Measurements from ENCODE around the gene RDH13.
"Not testable (repeated sequence)": the region's sequence is repeated elsewhere in the genome, so short reads cannot be mapped to it uniquely, and the experiment has no call there.

Gene RDH13

DNA sequence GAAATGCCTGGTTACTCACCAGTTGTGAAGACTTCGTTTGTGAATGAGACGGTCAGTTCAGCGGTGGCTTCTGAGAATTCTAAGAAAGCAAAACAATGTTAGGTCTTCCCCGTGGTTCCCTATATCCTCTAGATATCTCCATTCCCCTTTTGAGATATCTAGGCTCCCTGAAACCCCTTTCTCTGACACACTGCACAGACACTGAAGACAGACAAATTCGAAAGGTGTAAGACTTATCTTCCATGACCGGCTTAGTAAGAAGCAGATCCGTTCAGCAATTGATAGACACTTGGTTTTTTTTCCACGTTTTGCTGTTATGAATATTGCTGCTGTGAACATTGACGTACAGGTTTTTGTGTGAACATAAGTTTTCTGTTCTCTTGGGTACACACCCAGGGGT lies 44.3 kb downstream of the RDH13 start:
- DNase-seq (ENCODE audit: low read depth, low spot score), result no peak

DNA sequence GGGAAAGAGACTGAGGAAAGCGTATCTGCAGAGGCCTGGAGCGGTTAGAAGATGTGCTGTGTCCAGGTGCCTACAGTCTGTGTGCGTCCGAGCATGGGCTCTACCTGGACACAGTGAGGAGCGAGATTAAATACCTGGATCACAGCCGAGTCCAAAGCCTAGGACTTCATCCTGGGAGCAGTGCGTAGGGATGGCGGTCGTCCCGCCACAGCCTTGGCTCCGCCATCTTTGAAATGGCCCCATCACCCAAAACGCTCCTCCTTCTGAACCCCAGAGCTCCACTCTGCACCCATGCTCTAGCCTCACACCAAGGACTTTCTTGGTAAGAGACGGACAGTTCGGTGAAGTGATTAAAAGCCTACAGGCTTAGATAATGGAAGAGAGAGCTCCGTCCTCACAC lies 44.7 kb downstream of the RDH13 start:
- no peak for DNase-seq (ENCODE audit: low read depth, low spot score)

DNA sequence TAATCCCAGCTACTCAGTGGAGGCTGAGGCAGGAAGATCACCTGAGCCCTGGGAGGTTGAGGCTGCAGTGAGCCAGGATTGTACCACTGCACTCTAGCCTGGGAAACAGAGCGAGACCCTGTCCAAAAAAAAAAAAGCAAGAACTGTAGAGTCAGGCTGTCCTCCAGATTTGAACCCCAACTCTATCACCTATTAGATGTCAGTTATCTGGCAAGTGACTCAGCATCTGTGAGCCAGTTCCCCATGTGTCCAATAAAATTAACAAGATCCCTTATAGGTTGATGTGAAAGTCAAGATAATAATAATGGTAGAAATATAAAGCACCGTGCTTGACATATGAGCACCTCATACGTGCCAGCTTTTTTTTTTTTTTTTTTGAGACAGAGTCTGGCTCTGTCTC lies 46.9 kb downstream of the RDH13 start:
- no peak for DNase-seq (ENCODE audit: low read depth, low spot score)

DNA sequence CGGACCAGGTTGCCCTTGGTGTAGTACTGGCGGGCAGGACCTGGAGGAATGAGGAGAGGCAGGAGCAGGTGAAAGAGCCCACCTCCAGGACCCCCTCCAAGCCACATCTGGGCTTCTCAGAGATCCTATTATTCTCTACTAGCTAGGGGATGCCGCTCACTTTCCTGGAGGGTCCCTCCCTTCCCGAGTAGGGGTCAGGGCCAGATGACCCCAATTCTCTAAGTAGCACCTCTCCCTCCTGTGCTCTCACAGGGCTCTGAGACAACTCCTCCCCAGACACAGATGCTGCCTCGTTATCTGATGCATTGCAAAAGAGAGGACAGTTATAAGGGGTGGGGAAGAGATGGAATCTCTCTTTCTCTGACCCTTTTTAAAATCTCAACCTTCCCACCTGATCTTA lies 47.8 kb downstream of the RDH13 start:
- DNase-seq (ENCODE audit: low read depth, low spot score), result no peak

DNA sequence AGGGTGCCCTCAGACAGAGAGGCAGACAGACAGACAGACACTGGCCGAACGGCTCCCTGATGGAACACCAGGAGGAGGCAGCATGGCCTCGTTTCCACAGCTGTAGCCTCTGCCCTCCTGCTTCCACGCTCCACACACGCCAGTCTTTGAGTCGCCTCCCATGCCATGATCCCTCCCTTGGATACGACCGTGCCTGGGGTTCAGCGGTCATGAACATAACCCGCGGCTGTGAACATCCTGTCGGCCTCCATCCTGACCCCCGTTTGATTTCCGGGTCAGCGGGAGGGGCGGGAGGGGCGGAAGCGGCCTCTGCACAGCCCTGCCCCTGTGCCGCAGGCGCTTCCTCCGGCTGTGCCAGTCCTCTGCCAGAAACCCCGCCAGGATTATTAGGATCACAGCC lies 48.2 kb downstream of the RDH13 start:
- no peak for DNase-seq (ENCODE audit: low read depth, low spot score)

DNA sequence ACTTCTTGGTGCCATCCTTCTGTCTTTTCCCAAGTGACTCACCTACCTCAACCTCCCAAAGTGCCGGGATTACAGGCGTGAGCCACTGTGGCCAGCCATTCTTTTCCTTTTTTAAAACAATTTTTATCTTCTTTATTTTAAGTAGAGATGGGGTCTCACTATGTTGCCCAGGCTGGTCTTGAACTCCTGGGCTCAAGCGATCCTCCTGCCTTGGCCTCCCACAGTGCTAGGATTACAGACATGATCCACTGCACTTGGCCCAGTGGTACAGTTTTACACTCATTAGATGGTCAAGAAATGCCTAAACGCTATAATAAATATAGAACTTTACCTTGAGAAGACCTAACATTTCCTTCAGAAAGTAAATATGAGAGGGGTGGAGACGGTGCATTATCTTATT lies 49.4 kb downstream of the RDH13 start:
- no peak for DNase-seq (ENCODE audit: low read depth, low spot score)

DNA sequence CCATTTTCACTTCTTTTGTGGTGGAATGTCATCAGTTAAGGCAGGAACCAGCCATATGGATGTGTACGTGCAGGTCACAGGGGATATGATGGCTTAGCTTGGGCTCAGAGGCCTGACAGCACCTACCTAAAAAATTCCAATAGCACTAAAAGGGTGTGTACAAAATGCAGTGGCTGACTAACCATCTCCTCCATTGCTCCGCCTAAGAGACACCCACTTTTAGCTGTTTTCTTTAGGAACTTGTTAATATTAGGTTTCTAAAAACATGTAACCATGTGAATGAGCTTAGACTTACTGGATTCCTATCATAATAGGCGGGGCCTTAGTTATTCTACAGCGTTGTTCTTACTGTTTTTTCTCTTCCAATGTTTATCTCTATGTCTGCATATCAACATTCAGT lies 50.6 kb downstream of the RDH13 start:
- DNase-seq (ENCODE audit: low read depth, low spot score), result no peak

DNA sequence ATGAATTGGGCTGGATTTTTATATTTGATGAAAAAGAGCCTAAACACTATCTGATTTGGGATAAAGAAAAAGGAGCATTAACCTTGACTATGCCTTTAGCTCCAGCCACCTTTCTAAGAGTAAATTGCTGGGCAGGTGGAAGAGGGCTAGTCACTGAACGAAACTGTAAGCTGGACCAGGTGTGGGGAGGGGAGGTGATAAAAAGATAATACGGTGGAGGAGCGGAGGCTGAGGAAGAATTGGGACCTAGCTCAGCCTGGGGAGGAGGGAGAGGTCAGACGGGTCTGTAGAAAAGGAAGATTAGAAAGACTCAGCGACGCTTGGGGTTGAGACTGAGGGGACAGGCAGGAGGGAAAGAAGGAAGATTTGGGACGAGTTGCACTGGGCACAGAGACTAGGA lies 52.4 kb downstream of the RDH13 start:
- not testable (repeated sequence) for DNase-seq (ENCODE audit: low read depth, low spot score)

DNA sequence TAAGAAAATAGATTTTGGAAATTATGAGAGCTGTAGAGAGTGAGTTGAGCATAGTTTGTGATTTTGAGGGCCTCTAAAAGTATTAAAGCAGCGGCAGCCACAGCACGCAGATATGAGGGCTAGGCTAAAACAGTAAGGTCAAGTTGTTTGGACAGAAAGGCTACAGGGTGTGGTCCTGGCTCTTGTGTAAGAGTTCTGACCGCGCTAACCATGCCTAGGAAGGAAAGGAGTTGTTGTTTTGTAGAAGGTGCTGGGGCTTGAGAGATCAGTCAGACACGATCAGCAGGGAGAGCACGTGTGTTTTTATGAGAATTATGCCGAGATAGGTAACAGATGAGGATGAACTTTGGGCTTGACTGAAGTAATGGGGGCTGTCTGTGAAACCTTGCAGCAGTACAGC lies 54.2 kb downstream of the RDH13 start:
- not testable (repeated sequence) for DNase-seq (ENCODE audit: low read depth, low spot score)

DNA sequence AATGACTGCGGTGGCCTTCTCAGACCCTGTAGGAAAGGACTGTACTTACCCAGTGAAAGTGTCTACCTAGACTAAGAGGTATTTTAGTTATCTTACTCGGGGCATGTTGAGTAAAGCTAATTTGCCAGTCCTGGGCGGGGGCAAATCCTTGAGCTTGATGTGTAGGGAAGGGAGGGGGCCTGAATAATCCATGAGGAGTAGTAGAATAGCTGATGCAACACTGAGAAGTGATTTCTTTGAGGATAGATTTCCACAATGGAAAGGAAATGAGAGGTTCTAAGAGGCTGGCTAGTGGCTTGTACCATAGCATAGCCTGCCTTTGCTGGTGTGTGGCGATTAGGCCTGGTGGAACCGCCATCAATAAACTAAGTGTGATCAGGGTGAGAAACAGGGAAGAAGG lies 54.8 kb downstream of the RDH13 start:
- DNase-seq (ENCODE audit: low read depth, low spot score), result not testable (repeated sequence)

DNA sequence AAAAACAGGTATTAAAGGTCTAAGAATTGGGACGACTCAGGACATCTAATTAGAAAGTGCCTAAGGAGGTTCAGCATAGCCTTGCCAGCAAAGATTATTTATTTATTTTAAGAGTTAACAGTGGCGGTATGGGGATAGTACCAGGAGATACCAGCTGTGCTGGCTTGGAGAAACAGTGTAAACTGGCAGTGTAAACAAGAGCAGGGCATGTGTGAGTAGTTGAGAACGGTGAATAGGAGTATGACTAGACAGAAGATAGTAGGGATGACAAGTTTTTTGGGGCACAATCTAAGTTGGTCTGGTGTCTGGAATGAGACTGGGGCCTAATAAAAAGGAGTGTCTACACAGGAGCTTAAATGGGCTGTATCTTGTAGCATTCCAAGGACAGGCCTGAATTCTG lies 55.4 kb downstream of the RDH13 start:
- DNase-seq (ENCODE audit: low read depth, low spot score), result not testable (repeated sequence)

DNA sequence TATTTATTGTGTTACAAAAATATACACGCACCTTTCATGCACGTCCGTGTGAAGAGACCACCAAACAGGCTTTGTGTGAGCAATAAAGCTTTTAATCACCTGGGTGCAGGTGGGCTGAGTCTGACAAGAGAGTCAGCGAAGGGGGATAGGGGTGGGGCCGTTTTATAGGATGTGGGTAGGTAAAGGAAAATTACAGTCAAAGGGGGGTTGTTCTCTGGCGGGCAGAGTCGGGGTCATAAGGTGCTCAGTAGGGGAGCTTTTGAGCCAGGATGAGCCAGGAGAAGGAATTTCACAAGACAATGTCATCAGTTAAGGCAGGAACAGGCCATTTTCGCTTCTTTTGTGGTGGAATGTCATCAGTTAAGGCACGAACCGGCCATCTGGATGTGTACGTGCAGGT lies 56.2 kb downstream of the RDH13 start:
- not testable (repeated sequence) for DNase-seq (ENCODE audit: low read depth, low spot score)

DNA sequence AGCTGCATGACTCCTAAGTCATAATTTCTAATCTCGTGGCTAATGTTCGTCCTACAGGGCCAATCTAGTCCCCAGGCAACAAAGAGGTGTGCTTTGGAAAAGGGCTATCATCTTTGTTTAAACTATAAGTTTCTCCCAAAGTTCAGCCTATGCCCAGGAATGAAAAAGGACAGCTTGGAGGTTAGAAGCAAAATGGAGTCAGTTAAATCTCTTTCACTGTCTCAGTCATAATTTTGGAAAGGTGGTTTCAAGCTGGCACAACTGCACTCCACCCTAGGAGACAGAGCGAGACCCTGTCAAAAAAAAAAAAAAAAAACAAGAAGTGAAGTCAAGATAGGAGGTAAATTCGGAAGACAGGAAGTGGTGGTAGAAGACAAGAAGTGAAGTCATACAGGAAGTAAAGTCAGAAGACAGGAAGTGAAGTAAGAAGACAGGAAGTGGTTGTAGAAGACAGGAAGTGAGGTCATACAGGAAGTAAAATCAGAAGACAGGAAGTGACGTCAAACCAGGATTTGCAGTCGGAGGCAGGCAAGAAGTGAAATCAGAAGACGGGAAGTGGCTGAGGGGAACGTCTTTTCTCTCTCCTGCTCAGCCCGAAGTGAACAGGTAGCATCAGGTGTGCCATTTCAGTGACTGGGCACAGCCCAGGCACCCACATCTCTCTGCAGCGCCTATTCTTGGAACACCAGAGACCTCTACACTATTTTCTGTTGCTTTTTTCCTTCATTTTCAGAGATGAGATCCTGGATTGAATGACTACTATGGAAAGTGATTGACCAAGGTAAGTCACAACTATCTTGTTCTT lies 57.1 kb downstream of the RDH13 start:
- peak; percentile 20 for DNase-seq (ENCODE audit: low read depth, low spot score)

DNA sequence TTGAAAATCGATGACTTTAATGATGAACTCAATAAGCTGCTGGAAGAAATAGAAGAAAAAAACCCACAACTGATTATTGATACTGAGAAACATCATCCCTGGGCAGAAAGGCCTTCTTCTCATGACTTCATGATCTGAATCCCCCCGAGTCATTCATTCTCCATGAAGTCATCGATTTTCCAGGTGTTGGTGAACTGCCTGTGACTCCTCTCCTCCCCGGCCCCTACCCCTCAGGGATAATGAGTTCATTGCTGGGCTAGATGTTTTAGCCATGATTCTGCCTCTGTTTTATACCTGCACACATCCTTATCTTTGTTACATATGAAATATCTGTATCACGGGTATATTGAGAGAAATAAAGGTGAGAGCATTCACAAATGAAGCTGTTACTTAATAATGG lies 62.2 kb downstream of the RDH13 start:
- DNase-seq (ENCODE audit: low read depth, low spot score), result no peak

DNA sequence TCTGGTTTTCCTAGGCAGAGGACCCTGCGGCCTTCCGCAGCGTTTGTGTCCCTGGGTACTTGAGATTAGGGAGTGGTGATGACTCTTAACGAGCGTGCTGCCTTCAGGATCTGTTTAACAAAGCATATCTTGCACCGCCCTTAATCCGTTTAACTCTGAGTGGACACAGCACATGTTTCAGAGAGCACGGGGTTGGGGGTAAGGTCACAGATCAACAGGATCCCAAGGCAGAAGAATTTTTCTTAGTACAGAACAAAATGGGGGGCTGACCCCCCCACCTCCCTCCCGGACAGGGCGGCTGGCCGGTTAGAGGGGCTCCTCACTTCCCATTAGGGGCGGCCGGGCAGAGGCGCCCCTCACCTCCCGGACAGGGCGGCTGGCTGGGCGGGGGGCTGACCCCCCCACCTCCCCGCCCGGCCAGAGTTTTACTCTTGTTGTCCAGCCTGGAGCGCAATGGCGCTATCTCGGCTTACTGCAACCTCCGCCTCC lies 64.2 kb downstream of the RDH13 start:
- DNase-seq (ENCODE audit: low read depth, low spot score), result not testable (repeated sequence)

DNA sequence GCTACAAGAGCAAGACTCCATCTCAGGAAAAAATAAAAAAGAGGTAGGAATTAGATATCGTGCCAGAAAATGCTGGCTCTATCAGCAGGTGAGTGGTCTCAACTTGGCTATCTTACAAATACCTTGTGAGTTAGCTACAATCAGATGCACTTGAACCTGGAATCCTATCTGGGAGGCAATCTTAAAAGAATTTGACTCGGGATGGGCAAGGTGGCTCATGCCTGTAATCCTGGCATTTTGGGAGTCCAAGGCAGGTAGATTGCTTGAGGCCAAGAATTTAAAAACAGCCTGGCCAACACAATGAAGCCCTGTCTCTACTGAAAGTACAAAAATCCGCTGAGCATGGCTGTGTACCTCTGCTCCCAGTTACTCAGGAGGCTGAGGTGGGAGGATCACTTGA lies 67.4 kb downstream of the RDH13 start:
- no peak for DNase-seq (ENCODE audit: low read depth, low spot score)
